SK-MEL-5 (cell line): ENCODE data around the gene ABCA2. TPM values are rescaled to one million over a fixed set of nuclear protein-coding genes. Genes with fewer than 3 reads are reported as not detected.
A peak's percentile ranks its signal among the peaks of the same experiment; 100 is the strongest.

Experiments used
- DNase-seq: peaks from one replicate; pipeline ENCODE4 v3.0.0-alpha.2; 2016; ENCODE audit warnings: low read depth, low spot score
- in situ Hi-C: cut with HindIII; loops from 2 replicates; pipeline ENCODE4 v1.10.0; 2016; ENCODE audit warnings: low sequenced_read_pairs, high pct_unique_total_duplicates, low pct_unique_long_range_greater_than_20kb
- total RNA-seq: library from RNA; depleted of rRNA; stranded (reverse); fragments of >200 nt; shearing (Covaris generic); gene quantifications from 2 replicates; pipeline ENCODE4 v1.2.3, GENCODE V29; 2014

Gene ABCA2
- total RNA-seq, 1 experiment from 2014 or later, result 8.6 TPM

DNA sequence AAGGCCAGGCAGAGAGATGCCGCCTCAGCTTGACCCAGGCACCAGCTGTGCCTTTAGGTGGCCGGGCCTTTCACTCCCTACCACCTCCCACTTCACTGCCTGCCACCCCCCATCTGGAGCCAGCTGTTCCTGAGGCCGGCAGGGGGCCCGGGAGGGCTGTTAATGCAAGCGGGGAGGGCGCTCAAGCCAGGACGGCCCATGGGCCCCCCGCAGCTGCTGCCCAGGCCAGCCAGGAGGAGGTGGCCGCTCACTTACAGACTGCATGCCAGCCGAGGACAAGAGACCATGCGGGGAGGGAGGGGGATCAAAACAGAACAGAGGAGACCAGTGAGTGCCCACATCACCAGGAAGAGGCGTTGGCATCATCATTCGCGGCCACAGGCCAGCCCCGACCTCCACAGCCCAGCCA, 4.5 kb downstream of the ABCA2 start:
- in situ Hi-C loops, result no loop called here
- no peak for DNase-seq

DNA sequence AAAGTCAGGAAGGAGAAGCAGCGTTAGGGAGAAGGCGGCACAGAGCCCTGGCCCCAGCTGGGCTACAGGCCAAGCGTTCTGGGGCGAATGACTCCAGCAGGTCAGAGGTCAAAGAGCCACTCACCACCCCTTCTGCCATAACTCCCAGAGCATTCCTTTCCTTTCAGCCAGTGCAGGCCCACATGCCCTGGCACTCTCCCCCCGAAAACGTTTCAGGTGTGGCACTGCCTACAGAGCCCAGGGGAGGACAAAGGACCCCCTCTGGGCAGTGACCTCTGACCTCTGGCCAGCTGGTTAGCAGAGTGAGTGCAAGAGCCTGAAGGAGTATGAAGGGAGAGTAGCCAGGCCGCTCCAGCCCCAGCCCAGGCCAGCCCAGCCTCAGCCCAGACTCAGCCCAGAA, 4.9 kb downstream of the ABCA2 start:
- no peak for DNase-seq
- in situ Hi-C loops, result no loop called here

DNA sequence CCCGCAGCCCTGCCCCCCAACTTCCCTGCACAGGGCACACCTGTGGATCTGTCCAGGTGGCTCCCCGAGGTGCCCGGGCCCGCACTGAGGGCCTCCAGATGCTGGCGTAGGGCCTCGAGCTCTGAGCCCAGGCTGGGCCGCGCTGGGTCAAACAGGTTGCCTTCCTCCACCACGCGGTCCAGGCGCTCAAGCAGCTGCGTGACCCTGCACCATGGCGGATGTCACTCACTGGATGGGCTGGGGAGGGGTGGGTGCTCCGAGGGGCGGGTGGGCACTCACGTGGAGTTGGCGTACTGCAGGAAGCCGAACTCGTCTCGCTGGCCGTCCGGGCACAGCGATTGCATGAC, 5.4 kb downstream of the ABCA2 start:
- DNase-seq, result no peak
- in situ Hi-C loops, result no loop called here

DNA sequence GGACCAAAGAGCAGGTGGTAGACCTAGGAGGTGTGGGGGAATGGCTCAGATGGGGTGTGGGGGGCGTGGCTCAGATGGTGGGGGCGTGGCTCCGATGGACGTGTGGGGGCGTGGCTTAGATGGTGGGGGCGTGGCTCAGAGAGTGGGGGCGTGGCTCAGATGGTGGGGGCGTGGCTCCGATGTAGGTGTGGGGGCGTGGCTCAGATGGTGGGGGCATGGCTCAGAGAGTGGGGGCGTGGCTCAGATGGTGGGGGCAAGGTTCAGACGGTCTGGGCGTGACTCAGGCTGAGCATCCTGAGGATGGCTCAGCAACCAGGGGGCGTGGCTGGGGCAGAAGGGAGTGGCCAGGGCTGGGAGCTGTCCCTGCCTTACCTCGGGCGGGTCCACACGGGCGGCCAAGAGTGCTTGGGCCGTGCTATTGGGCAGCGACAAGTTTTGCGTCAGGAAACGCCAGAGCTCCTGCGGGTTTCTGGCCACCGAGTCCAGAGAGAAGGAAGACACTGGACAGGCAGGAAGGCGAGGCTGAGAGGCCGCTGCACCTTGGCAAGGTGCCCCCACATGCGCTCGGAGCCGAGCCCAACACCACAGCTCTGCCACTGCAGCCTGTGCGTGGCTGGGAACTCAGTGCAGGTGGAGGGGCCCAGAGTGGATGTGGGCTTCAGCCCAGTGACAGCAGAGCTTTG, 5.9 kb downstream of the ABCA2 start:
- in situ Hi-C loops, result no loop called here
- peak; percentile 79 for DNase-seq

DNA sequence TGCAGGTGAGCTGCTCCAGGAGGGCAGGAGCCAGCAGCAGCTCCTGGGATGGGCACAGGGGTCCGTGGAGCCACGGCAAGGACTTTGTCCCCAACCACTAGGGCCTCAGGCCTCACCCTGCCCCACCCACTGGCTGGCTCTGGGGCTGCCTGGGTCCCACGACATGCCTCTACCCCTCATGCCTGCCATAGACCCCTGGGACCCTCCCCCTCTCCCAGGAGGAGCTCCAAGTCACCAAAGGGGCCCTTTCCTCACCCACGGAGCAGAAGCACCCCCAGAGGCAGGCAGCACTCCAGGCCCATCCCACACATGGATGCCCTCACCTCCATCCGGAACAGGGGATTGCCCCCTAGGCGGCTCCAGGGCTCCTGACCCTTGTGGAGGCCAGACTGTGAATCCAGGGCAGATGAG, 6.5 kb downstream of the ABCA2 start:
- no peak for DNase-seq
- in situ Hi-C loops, result no loop called here

DNA sequence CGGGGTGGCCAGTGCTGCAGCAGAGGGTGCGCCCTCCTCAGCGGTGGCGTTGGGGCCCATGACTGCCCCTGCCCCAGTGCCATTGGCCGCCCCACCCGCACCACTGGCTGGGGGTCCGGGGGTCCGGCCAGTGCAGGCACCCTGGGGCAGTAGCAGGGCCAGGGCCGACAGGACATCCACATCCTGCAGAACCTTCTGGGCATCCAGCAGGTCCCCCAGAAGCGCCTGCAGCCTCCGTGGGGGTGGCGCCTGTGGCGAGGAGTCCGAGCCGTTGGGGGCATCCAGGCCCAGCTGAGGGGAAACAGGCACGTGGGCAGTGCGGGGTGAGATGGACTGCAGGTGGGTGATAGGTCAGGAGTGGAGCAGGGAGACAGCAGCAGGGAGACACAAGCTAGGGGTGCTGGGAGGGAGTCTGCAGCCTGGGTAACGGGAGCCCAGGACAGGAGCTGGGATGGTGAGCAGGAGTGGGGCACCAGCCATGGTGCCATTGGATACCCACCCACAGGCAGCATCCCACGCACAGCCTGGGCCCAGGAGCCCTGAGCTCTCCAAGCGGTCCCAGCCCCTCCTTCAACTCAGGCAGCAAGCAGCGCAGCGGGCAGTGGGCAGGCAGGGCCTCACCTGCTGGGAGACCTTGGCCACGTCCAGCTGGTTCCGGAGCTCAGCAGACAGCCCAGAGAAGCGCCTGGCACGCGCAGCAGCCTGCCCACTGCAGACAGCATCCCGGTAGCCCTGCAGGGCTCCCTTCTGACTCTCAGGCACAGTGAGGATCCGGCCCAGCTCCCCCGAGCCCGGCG, 7.1 kb downstream of the ABCA2 start:
- in situ Hi-C loops, result no loop called here
- no peak for DNase-seq

DNA sequence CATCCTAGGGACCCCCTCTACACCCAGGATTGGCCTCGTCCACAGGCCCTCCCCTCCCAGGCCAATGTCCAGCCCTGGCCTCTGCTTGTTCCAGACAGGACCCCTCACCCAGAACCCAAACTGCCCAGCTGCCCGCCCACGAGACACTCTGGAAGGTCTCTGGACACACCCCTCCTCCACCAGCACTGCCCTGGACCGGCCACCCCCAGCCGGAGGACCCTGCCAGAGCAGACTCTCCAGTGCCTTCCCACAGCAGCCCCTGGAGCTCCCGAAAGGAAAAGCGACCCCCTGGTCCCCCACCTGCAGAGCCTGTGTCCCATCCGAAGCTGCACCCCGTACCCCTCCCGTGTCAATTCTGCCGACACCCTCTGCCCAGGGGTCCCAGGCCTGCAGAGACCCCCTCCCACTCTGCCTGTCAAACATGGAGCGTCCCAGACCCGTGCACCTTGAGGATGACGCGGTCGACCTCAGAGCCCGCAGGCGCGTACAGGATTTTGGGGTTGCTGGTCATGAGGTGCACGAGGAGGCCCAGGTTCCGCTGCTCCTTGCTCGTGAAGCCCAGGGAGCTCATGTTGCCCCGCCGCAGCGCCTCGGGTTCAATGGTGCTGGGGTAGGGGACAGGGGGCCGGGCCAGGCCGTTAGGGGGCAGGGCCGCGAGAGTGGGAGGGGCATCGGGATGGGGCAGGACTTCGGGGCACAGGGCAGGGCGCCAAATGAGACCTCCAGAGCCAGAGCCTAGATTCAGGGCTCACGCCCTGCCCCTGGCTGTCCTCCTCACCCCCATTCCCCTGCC, 8.0 kb downstream of the ABCA2 start:
- in situ Hi-C loops, result no loop called here

DNA sequence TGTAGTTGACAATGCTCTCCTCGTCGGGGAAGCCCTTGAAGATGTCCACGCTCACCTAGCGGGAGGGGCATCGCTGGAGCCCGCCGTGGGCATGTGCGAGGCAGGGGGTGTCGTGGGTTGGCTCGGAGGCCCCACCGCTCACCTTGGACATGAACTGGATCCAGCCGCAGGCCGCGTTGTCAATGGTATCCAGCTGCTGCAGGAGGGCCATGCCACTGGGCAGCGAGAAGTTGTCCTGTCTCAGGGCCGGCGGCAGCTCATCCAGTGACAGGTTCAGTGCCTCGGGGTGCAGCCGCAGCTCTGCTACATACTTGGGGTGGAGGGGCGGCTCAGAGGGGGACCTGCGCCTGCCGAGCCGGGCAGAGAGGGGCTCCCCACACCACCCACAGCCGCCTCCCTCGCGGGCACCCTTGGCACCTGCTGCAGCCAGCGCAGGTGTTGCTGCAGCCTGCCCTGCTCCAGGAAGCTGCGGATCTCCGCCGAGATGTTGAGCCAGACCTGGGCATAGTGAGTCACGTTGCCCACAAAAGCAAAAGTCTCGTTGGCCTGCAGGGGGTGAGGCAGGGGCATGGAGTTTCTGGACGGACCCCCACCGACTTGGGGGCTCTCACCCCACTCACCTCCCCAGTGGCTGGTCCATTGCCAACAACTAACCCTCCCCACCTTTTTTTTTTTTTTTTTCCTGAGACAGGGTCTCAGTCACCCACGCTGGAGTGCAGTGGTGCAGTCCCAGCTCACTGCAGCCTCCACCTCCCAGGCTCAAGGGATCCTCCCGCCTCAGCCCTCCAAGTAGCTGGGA, 9.1 kb downstream of the ABCA2 start:
- in situ Hi-C loops, result no loop called here

More for the DNA sequence above, 8.0 kb downstream of the ABCA2 start:
- no peak for DNase-seq

DNA sequence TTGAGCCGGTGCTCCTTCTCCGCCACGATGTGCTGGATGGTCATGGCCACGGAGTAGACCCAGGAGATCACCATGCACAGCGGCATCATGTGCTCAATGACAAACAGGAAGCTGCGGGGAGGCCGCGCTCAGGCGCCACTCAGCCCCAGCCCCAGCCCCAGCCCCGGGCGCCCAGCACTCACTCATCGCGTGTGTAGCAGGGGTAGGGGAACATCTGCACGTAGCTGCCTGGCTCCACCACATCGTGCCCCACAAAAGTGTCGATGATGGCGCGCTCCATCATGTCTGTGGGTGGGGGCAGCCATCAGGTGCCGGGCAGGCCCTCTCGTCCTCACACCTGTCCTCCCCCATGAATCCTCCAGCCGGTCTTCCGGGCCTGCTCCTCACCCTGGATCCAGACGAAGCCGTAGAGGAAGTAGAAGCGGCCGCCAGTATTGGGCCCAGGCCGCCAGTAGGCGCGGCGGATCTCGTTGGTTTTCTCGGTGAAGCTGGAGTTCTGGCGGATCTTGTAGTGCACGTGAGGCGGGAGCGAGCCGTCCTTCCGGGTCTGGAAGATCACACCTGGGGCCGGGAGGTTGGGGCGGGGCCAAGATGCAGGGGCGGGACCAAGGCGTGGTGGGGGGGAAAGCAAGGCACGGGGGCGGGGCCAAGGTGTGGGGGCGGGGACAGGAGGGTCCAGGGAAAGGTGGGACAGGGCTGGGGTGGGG, 10.1 kb downstream of the ABCA2 start:
- DNase-seq, result no peak
- in situ Hi-C loops, result no loop called here

More for the DNA sequence above, 9.1 kb downstream of the ABCA2 start:
- DNase-seq, result no peak

DNA sequence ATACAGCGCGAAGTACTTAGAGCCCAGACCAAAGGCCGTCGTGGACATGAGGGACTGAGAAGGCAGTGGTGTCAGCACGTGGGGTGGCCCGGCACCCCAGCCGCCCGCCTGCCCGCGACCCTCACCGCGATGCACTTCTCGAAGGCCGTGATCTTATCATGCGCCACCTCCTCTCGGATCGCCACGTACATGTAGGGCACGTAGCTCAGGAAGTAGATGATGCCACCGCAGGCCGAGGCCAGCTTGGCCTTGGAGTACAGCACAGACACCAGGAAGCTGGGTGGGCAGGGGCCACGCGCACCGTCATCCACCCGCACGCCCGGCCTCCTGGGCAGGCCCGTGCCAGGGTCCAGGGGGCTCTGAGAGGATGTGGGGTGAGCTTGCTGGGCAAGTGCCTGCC, 11.0 kb downstream of the ABCA2 start:
- no peak for DNase-seq
- in situ Hi-C loops, result no loop called here

DNA sequence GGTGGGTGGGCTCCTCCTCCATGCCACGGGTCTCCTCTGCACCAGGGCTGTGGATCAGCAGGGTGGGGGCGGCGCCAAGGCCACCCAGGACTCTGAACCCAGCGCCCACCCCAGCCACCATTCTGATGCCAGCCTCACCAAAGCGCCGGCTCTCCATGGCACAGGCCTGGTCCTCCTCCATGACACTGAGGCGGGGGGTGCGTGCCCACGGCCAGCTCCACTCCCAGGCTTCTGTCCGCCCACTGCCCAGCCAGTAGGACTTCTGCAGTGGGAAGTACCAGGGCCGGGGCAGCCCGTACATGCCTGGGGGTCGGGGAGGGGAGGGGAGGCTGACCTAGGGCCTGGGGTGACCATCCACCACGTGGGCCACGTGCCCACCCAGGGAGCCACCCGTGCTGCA, 11.6 kb downstream of the ABCA2 start:
- in situ Hi-C loops, result no loop called here
- DNase-seq, result no peak

DNA sequence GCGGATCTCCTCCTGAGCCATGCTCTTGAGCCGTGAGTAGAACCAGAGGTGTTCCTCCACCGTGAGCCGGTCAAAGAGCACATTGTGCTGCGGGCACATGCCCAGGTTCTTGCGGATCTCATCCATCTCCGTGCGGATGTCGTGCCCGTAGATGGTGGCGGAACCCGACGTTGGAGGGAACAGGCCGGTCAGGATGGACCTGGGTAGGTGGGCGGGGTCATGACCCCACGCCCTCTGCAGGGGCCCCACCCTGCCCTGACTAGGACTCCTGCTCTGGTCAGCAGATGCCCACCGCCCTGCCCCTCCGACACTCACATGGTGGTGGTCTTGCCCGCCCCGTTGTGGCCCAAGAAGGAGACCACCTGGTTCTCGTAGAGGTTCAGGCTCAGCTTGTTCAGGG, 12.1 kb downstream of the ABCA2 start:
- no peak for DNase-seq
- in situ Hi-C loops, result no loop called here

DNA sequence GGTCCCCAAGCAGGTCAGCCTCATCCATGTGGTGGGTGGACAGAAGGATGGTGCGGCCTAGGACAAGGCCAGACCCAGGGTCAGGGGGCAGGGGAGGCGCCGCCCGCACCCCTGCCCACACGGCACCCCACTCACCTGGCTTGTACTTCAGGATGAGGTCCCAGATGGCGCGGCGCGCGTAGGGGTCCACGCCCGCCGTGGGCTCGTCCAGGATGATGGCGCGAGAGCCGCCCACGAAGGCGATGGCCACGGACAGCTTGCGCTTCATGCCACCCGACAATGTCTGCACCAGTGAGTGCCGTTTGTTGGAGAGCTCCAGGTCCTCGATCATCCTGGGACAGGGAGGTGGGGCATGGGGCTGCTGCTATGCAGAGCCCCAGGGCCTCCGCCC, 12.5 kb downstream of the ABCA2 start:
- in situ Hi-C loops, result no loop called here

DNA sequence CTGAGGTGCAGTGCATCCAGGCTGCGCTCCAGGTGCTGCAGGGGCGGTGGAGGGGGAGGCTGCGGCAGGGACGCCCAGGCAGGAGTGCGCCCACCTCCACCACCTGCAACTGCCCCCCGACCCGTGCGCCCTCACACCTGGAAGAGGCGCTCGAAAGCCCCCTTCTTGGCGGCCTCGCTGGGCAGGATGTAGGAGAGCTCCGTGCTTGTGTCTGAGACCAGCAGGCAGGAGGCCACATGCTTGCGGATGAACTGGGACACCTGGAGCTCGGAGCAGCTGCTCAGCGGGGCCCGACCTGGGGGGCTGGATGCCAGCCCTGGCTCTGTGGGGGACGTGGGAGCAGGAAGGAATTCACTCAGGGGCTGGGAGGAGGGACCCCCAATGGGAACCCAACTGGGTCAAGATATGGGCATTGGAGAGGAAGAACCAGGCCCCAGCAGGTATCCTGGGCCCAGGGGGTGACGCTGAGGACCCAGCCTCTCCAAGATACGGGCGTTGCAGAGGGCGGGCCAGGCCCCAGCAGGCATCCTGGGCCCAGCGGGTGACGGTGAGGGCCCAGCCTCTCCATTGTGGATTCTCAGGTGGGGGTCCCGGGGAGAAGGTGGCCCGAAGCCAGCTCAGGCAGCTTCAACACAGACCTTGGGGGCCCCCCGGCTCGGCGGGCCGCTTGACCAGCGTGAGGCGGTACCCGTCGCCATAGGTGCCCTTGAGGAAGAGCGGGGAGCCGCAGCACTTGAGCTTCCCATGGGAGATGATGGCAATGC, 13.1 kb downstream of the ABCA2 start:
- in situ Hi-C loops, result no loop called here
- DNase-seq, result no peak

More for the DNA sequence above, 12.5 kb downstream of the ABCA2 start:
- no peak for DNase-seq

DNA sequence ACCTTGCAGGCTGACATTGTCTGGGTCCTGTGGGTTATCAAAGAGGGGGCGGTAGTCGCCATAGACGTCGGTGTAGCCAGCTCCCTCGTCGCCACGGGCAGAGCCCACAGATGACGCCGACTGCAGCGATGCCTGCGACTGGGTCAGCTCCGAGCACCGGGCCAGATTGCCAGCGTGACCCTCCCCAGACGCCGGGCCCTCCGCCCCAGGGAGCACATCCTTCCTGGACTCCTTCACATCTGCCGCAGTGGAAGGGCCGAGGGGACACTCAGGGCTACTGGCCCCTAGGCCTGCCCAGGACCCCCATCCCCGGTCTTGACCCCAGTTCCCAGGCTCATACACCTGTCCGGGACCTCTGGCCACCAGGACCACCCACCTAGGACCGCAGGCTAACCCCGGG, 13.9 kb downstream of the ABCA2 start:
- DNase-seq, result no peak
- in situ Hi-C loops, result no loop called here

DNA sequence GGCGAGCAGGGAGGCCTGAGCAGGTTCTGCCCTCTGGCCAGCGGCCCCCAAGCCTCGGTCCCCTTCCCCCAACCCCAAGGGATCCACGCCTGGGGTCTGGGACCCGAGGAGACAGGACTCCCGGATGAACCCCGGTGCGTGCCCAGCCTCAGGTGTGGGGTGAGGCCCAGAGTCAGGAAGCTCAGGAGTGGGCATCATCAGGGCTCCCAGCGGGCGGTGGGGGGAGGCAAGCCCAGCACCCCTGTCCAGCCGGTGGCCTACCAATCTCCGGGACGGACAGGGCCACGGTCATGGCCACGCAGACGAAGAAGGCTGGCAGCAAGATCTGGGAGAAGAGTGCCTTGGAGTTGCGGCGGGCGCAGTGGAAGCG, 14.5 kb downstream of the ABCA2 start:
- DNase-seq, result no peak
- in situ Hi-C loops, result no loop called here
